Neutrophil (primary cell): ENCODE data around the gene ARG2.
"Not testable (repeated sequence)": the region's sequence is repeated elsewhere in the genome, so short reads cannot be mapped to it uniquely, and the experiment has no call there.

Experiments used
- H3K27ac ChIP-seq: fragments of 200-600 bp; sonication (generic); 2 replicates; pipeline ENCODE4 v1.5.1; 2016; ENCODE audit warnings: mild to moderate bottlenecking, moderate library complexity
- H3K27me3 ChIP-seq: fragments of 200-600 bp; sonication (generic); 2 replicates; pipeline ENCODE4 v1.6.0; 2016; ENCODE audit warnings: mild to moderate bottlenecking
- H3K36me3 ChIP-seq: fragments of 200-600 bp; sonication (generic); 2 replicates; pipeline ENCODE4 v1.5.1; 2017
- H3K4me1 ChIP-seq, 2 experiments: fragments of 200-600 bp in 1 of 2; sonication (generic) in 1 of 2; 1 replicate in 1 of 2; 2 replicates in 1 of 2; pipeline versions ENCODE4 v1.5.1 to v1.6.1; 2013 to 2016; ENCODE audit warnings: low read depth in 1 of 2, low read length in 1 of 2, mild to moderate bottlenecking in 1 of 2, moderate library complexity in 1 of 2; ENCODE audit not compliant: control insufficient read depth in 1 of 2, insufficient read depth in 1 of 2
- H3K4me3 ChIP-seq, 2 experiments: fragments of 200-600 bp in 1 of 2; sonication (generic) in 1 of 2; 1 replicate in 1 of 2; 2 replicates in 1 of 2; pipeline ENCODE4 v1.5.1; 2013 to 2016; ENCODE audit warnings: low read depth in 1 of 2, low read length in 1 of 2, mild to moderate bottlenecking in 1 of 2, moderate library complexity in 1 of 2
- H3K9me3 ChIP-seq: fragments of 200-600 bp; sonication (generic); 2 replicates; pipeline ENCODE4 v1.5.1; 2016
- TF ChIP-seq, protein P1 (sequence below): fragments of 200-600 bp; sonication (generic); IDR thresholded peaks from 2 replicates; pipeline ENCODE4 v1.5.1; 2016; ENCODE audit warnings: antibody characterized with exemption

The ARG2 gene

DNA sequence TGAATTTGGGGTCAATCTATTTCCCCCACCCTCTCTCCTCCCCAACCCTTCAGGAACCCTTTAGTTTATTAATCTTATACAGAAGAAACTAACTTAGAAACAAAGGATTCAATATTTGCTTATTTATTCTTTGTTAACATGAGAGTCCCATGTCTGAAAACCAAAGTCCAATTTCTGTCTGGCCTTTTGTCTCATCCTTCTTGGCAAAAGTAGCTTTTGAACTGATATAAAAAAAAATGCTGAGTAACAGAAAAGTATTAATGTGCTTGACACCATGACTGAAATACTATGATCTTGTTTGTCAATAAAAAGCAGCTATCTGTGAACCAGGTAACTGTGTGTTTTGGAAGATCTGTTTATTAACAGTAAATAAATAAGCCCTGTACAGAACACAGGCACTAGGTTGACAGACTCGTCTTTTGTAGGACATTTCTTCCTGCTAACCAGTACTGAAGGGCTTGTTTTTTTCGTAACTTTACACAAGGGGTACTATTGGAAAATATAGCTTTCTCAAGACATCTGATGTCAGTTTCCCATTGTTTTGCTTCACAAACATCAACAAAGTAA is 30.4 kb upstream of the ARG2 start:
- Histone ChIP-seq H3K9me3 (no peaks in the 10 kb centered on the region), H3K4me1 (no peaks in the 10 kb centered on the region), H3K4me3 (no peak overlapping the region), H3K27ac (no peak overlapping the region), H3K36me3 (peaks cover 48% of the 10 kb centered on the region), H3K27me3 (no peaks in the 10 kb centered on the region)
- TF ChIP-seq, protein P1, sequence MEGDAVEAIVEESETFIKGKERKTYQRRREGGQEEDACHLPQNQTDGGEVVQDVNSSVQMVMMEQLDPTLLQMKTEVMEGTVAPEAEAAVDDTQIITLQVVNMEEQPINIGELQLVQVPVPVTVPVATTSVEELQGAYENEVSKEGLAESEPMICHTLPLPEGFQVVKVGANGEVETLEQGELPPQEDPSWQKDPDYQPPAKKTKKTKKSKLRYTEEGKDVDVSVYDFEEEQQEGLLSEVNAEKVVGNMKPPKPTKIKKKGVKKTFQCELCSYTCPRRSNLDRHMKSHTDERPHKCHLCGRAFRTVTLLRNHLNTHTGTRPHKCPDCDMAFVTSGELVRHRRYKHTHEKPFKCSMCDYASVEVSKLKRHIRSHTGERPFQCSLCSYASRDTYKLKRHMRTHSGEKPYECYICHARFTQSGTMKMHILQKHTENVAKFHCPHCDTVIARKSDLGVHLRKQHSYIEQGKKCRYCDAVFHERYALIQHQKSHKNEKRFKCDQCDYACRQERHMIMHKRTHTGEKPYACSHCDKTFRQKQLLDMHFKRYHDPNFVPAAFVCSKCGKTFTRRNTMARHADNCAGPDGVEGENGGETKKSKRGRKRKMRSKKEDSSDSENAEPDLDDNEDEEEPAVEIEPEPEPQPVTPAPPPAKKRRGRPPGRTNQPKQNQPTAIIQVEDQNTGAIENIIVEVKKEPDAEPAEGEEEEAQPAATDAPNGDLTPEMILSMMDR = no peak

- H3K4me3 ChIP-seq, H3K4me1 ChIP-seq, H3K27ac ChIP-seq, H3K9me3 ChIP-seq, H3K27me3 ChIP-seq: not testable (repeated sequence)
- peaks cover 39% of the 10 kb centered on the region for H3K36me3 ChIP-seq
Measured at GRCh38 chr14:67593650-67594049, 26.1 kb upstream of the ARG2 start.

- TF ChIP-seq, protein P1 = no peak
- H3K4me1 ChIP-seq = peaks cover 5 to 9% of the 10 kb centered on the region in 2 experiments
- peaks cover 31% of the 10 kb centered on the region for H3K36me3 ChIP-seq
- no peaks in the 10 kb centered on the region for H3K27me3 ChIP-seq
- H3K9me3 ChIP-seq = no peaks in the 10 kb centered on the region
- no peak overlapping the region for H3K4me3 ChIP-seq
- no peak overlapping the region for H3K27ac ChIP-seq
Measured at GRCh38 chr14:67595392-67595791, 24.3 kb upstream of the ARG2 start.

- peak within 1 kb of the TSS; percentile 69 for H3K27ac ChIP-seq
- H3K4me1 ChIP-seq = peaks cover 5 to 13% of the 10 kb centered on the region in 2 experiments
- H3K36me3 ChIP-seq = no peaks in the 10 kb centered on the region
- TF ChIP-seq, protein P1 = peak; percentile 57
- H3K27me3 ChIP-seq = peaks cover 10% of the 10 kb centered on the region
- no peaks in the 10 kb centered on the region for H3K9me3 ChIP-seq
- H3K4me3 ChIP-seq = peak within 1 kb of the TSS; percentile 73 to 82
Measured at GRCh38 chr14:67599698-67600561, 19.8 kb upstream of the ARG2 start, which contains the start of gene PIGH. TSS of gene PIGH (minus strand) at chr14:67600268. CDS start at chr14:67600203, 65 bp downstream.

- H3K36me3 ChIP-seq, H3K27me3 ChIP-seq, H3K9me3 ChIP-seq: not testable (repeated sequence)
- Histone ChIP-seq H3K27ac (peak overlapping the region; percentile 69), H3K4me3 (peak overlapping the region; percentile 73 to 82), H3K4me1 (peaks cover 5 to 13% of the 10 kb centered on the region in 2 experiments)
Measured at GRCh38 chr14:67600562-67600974, 19.2 kb upstream of the ARG2 start.

- Histone ChIP-seq H3K27ac (no peak overlapping the region), H3K4me1 (peaks cover 5 to 13% of the 10 kb centered on the region in 2 experiments), H3K27me3 (peaks cover 10% of the 10 kb centered on the region), H3K9me3 (no peaks in the 10 kb centered on the region), H3K4me3 (no peak overlapping the region), H3K36me3 (no peaks in the 10 kb centered on the region)
- TF ChIP-seq, protein P1 = no peak
Measured at GRCh38 chr14:67602076-67602475, 17.6 kb upstream of the ARG2 start.
